ENCODE data around the gene LRRC8E. TPM values are rescaled to one million over a fixed set of nuclear protein-coding genes. Genes with fewer than 3 reads are reported as not detected.

LRRC8E gene
- total and polyA plus RNA-seq, 2 of the 8 experiments (the other 6 are each of a cell fraction or from before 2014, with no cell fraction given): 2.7 to 2.9 TPM

- TF ChIP-seq CTBP2 (IDR thresholded peaks at IDR 0.05; ENCODE audit: borderline replicate concordance, insufficient read depth, insufficient read length, low read length) (no peak), NANOG (IDR thresholded peaks at IDR 0.05; ENCODE audit: insufficient read depth, low read depth, low read length, poor library complexity, severe bottlenecking) (no peak), KDM4A (IDR thresholded peaks at IDR 0.05; ENCODE audit: low read depth, low read length, severe bottlenecking) (no peak), FOSL1 (IDR thresholded peaks at IDR 0.05; ENCODE audit: insufficient read depth, low read depth, low read length) (no peak), TAF7 (optimal IDR thresholded peaks at IDR 0.05; ENCODE audit: borderline replicate concordance, low read depth, low read length) (no peak), JUND (IDR thresholded peaks at IDR 0.05; ENCODE audit: low read length) (no peak), POLR2AphosphoS5 (IDR thresholded peaks at IDR 0.05; ENCODE audit: low read depth, low read length) (no peak), JUN (IDR thresholded peaks at IDR 0.05; ENCODE audit: low read depth, low read length) (no peak)
Observed at GRCh38 chr19:7883796-7884570, 4.3 kb upstream of the LRRC8E start (continued).

Data from H1 (cell line).